PC-3 (cell line): ENCODE measurements around the gene CHRNB4. TPM values are rescaled to one million over a fixed set of nuclear protein-coding genes. Genes with fewer than 3 reads are reported as not detected.
"Not testable (repeated sequence)": the region's sequence is repeated elsewhere in the genome, so short reads cannot be mapped to it uniquely, and the experiment has no call there.

Experiments used
- ATAC-seq: fragments of 200-7000 bp; cut with Tn5 transposase; 2 replicates; pipeline ENCODE4 v1.9.1; 2020; ENCODE audit warnings: mild to moderate bottlenecking, moderate library complexity
- BruUV-seq: library from RNA; stranded (reverse); fragments of 400-500 nt; replicated peaks from 2 replicates; lab custom pipeline; 2021; lab: Mats Ljungman, UMichigan
- CTCF ChIA-PET: fragments of 300-600 bp; sonication (Branson Sonifier 250); formaldehyde crosslinking; loops from one replicate; lab custom pipeline; 2022; ENCODE audit warnings: antibody characterized with exemption; lab: Charles Lee
- POLR2A ChIA-PET: fragments of 300-600 bp; sonication (Branson Sonifier 250); formaldehyde crosslinking; loops from one replicate; lab custom pipeline; 2022; ENCODE audit warnings: antibody characterized with exemption; ENCODE audit not compliant: unreplicated experiment; lab: Charles Lee
- DNase-seq: peaks from one replicate; pipeline ENCODE4 v3.0.0-alpha.2; 2015
- H2AFZ ChIP-seq: fragments of 300-600 bp; sonication (generic); 2 replicates; pipeline ENCODE4 v1.6.0; 2016; ENCODE audit warnings: antibody characterized with exemption, low read length
- H3F3A ChIP-seq: fragments of 300-600 bp; sonication (generic); one replicate; pipeline ENCODE4 v1.6.0; 2017; ENCODE audit warnings: antibody characterized with exemption, low read length, control low read depth, mild to moderate bottlenecking; ENCODE audit not compliant: unreplicated experiment
- H3K27ac ChIP-seq: fragments of 300-600 bp; sonication (generic); 2 replicates; pipeline ENCODE4 v1.5.1; 2016; ENCODE audit warnings: mild to moderate bottlenecking, low read length
- H3K27me3 ChIP-seq: fragments of 300-600 bp; sonication (generic); 2 replicates; pipeline ENCODE4 v1.6.1; 2016; ENCODE audit warnings: low read length, mixed read lengths
- H3K36me3 ChIP-seq: fragments of 300-600 bp; sonication (generic); 2 replicates; pipeline ENCODE4 v1.6.1; 2016; ENCODE audit warnings: low read depth, mixed run types, low read length, mixed read lengths
- H3K4me1 ChIP-seq: fragments of 300-600 bp; sonication (generic); 2 replicates; pipeline ENCODE4 v1.5.1; 2016; ENCODE audit warnings: low read length; ENCODE audit not compliant: insufficient read depth
- H3K4me2 ChIP-seq: fragments of 300-600 bp; sonication (generic); 2 replicates; pipeline ENCODE4 v1.6.0; 2016; ENCODE audit warnings: low read length
- H3K4me3 ChIP-seq: fragments of 300-600 bp; sonication (generic); 2 replicates; pipeline ENCODE4 v1.5.1; 2016; ENCODE audit warnings: mild to moderate bottlenecking, low read length, mixed read lengths
- H3K79me2 ChIP-seq: fragments of 300-600 bp; sonication (generic); 2 replicates; pipeline ENCODE4 v1.6.1; 2017; ENCODE audit warnings: low read length, mixed read lengths
- H3K9ac ChIP-seq: fragments of 300-600 bp; sonication (generic); 2 replicates; pipeline ENCODE4 v1.6.0; 2016; ENCODE audit warnings: mild to moderate bottlenecking, low read length
- H3K9me2 ChIP-seq: fragments of 300-600 bp; sonication (generic); replicated peaks from 2 replicates; pipeline ENCODE4 v1.6.1; 2016; ENCODE audit warnings: mixed run types, low read length, mixed read lengths
- H3K9me3 ChIP-seq: fragments of 300-600 bp; sonication (generic); 2 replicates; pipeline ENCODE4 v1.6.1; 2016; ENCODE audit warnings: low read length, mixed read lengths
- H4K20me1 ChIP-seq: fragments of 300-600 bp; sonication (generic); 2 replicates; pipeline ENCODE4 v1.6.1; 2016; ENCODE audit warnings: low read length, mixed read lengths
- CTCF ChIP-seq: fragments of 300-600 bp; sonication (generic); conservative IDR thresholded peaks from 2 replicates; pipeline ENCODE4 v1.5.1; 2017; ENCODE audit warnings: antibody characterized with exemption, low read depth, mild to moderate bottlenecking, low read length
- EZH2 ChIP-seq: fragments of 300-600 bp; sonication (generic); IDR thresholded peaks from one replicate; pipeline ENCODE4 v1.6.1; 2017; ENCODE audit warnings: antibody characterized with exemption, mild to moderate bottlenecking, low read length; ENCODE audit not compliant: unreplicated experiment
- EZH2phosphoT487 ChIP-seq: fragments of 300-600 bp; sonication (generic); IDR thresholded peaks from 2 replicates; pipeline ENCODE4 v1.6.1; 2018; ENCODE audit warnings: mild to moderate bottlenecking, antibody characterized with exemption, low read length, borderline replicate concordance
- intact Hi-C: fragments of 100-400 bp; cut with micrococcal nuclease; formaldehyde crosslinking; loops from 2 replicates; pipeline ENCODE4 v1.9.0; 2023
- total RNA-seq: library from RNA; depleted of rRNA; stranded (reverse); fragments of >200 nt; gene quantifications from 2 replicates; pipeline ENCODE4 v1.2.3, GENCODE V29; 2014

Gene CHRNB4
- total RNA-seq, 1 experiment from 2014 or later: not detected

DNA sequence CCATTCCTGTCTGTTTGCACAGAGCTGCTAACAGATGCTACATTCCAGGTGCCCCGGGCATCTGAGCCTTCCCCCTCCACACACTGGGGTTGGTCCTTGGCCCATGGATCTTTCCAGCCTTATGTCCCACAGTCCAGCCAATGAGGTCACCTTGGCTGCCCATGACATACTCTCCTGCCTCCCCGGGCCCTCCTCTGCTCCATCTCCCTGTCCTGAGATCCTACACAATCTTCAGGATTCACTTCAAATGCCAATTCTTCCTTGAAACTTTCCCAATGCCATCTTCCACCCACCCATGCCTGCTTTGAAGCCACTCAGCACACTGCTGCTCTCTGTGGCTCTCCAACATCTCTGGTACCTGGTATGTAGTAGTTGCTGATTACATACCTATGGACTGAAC lies 24.5 kb downstream of the CHRNB4 start:
- Histone ChIP-seq H3K4me1 (no peaks in the 10 kb centered on the region), H3K27me3 (peaks cover 12% of the 10 kb centered on the region), H3K9me2 (no peaks in the 10 kb centered on the region), H3K79me2 (no peaks in the 10 kb centered on the region), H4K20me1 (no peaks in the 10 kb centered on the region), H3K36me3 (no peaks in the 10 kb centered on the region), H3K9me3 (no peaks in the 10 kb centered on the region), H2AFZ (no peak overlapping the region), H3K4me3 (no peak overlapping the region), H3K4me2 (no peak overlapping the region), H3K27ac (no peak overlapping the region), H3F3A (no peaks in the 10 kb centered on the region), H3K9ac (no peak overlapping the region)
- POLR2A ChIA-PET: no interaction called here
- intact Hi-C loops: no loop called here
- no peak for TF ChIP-seq EZH2
- TF ChIP-seq CTCF: no peak
- no TSS peak for BruUV-seq
- DNase-seq: no peak
- CTCF ChIA-PET: no interaction called here
- no peak for ATAC-seq

DNA sequence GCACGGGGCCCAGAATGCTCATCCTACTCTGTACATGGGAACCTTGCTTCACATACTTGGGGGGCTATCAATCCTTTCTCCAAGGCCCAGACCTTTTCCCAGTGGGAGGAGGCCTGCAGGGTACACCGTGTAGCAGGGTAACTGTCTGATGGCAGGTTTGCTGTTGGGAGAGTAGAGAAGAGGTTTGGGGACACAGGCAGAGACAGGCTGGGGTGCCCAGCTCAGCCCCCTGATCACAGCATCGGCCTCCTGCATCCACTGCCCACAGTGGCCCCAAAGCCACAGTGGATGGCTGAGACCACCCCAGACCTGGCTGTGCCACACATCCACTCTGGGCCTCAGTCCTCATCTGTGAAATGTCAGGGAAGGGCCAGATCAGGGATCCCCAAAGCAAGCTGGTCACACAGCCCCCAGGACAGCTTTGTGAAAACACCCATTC lies 25.8 kb downstream of the CHRNB4 start:
- H3K36me3 ChIP-seq: no peaks in the 10 kb centered on the region
- DNase-seq: no peak
- POLR2A ChIA-PET: no interaction called here
- H3K9me3 ChIP-seq: no peaks in the 10 kb centered on the region
- H3F3A ChIP-seq: no peaks in the 10 kb centered on the region
- BruUV-seq: no TSS peak
- no peak overlapping the region for H3K27ac ChIP-seq
- no peaks in the 10 kb centered on the region for H4K20me1 ChIP-seq
- 0 out of 2 replicates have a peak, but pooled peaks cover under 1% of the 10 kb centered on the region for H3K27me3 ChIP-seq
- intact Hi-C loops: no loop called here
- H2AFZ ChIP-seq: no peak overlapping the region
- H3K79me2 ChIP-seq: no peaks in the 10 kb centered on the region
- H3K4me3 ChIP-seq: no peak overlapping the region
- H3K4me2 ChIP-seq: no peak overlapping the region
- H3K9me2 ChIP-seq: no peaks in the 10 kb centered on the region
- no peak for TF ChIP-seq EZH2
- no peak for TF ChIP-seq EZH2phosphoT487
- TF ChIP-seq CTCF: no peak
- no peak for ATAC-seq
- H3K4me1 ChIP-seq: no peaks in the 10 kb centered on the region
- H3K9ac ChIP-seq: no peak overlapping the region
- CTCF ChIA-PET: no interaction called here

DNA sequence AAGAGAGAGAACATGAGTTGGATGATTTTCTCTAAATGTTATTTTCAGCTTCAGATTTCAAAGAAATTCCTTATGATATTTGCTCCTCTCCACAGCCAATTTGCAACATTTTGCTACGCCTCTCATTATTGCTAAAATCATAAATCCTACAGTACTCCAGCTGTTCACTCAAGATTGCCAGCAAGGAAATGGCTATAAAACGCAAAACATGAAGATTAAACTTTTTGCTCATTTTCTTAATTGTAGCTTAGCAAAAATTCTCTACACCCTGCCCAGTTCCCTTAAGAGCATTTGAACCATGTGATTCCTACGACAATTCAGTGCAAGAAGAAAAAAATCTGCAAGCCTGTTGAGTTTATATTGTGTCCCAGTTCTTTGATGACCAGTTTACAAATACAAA lies 27.0 kb downstream of the CHRNB4 start:
- Histone ChIP-seq H3K36me3 (no peaks in the 10 kb centered on the region), H3K27ac (no peak overlapping the region), H4K20me1 (no peaks in the 10 kb centered on the region), H3K9ac (no peak overlapping the region), H3K9me2 (no peaks in the 10 kb centered on the region), H3K9me3 (no peaks in the 10 kb centered on the region), H3K79me2 (no peaks in the 10 kb centered on the region), H3K27me3 (no peaks in the 10 kb centered on the region), H3K4me1 (no peaks in the 10 kb centered on the region), H3K4me2 (no peak overlapping the region), H2AFZ (no peak overlapping the region), H3F3A (no peaks in the 10 kb centered on the region), H3K4me3 (no peak overlapping the region)
- intact Hi-C loops: no loop called here
- POLR2A ChIA-PET: interaction anchor here (0.6 kb wide), 1 partner anchor 74 kb away, joined by 3 read pairs; the partner anchor contains the start of gene PSMA4
- CTCF ChIA-PET: no interaction called here
- no peak for ATAC-seq
- no TSS peak for BruUV-seq
- no peak for TF ChIP-seq EZH2phosphoT487
- TF ChIP-seq EZH2: no peak
- no peak for TF ChIP-seq CTCF
- DNase-seq: no peak

DNA sequence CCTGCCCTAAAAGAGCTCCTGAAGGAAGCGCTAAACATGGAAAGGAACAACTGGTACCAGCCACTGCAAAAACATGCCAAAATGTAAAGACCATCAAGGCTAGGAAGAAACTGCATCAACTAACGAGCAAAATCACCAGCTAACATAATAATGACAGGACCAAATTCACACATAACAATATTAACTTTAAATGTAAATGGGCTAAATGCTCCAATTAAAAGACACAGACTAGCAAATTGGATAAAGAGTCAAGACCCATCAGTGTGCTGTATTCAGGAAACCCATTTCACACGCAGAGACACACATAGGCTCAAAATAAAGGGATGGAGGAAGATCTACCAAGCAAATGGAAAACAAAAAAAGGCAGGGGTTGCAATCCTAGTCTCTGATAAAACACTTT lies 31.5 kb downstream of the CHRNB4 start:
- H3K9me3 ChIP-seq, H3K4me1 ChIP-seq, H3K79me2 ChIP-seq, H3K4me3 ChIP-seq, H3K27me3 ChIP-seq, intact Hi-C loops, H3K9me2 ChIP-seq, H3K4me2 ChIP-seq, H2AFZ ChIP-seq, H3K9ac ChIP-seq, ATAC-seq, H4K20me1 ChIP-seq, BruUV-seq, CTCF ChIA-PET, DNase-seq, H3F3A ChIP-seq, H3K36me3 ChIP-seq, POLR2A ChIA-PET, H3K27ac ChIP-seq: not testable (repeated sequence)
